ENCODE data around the gene SHC1.

GRCh38 chr1:154931940-154932487 is 38.5 kb downstream of the SHC1 start:
- TF ChIP-seq CTCF (conservative IDR thresholded peaks at IDR 0.05 in 1 of 2, IDR thresholded peaks at IDR 0.05 in 1 of 2; ENCODE audit: extremely low read depth in 1 of 2, insufficient read depth in 1 of 2, low read depth in 1 of 2, low read length in 2 of 2) (no peak), EZH2 (IDR thresholded peaks at IDR 0.05; ENCODE audit: borderline replicate concordance, low read length) (no peak)

Data from mammary epithelial cell (primary cell).